ENCODE measurements around the gene IFNK.

The IFNK gene

DNA sequence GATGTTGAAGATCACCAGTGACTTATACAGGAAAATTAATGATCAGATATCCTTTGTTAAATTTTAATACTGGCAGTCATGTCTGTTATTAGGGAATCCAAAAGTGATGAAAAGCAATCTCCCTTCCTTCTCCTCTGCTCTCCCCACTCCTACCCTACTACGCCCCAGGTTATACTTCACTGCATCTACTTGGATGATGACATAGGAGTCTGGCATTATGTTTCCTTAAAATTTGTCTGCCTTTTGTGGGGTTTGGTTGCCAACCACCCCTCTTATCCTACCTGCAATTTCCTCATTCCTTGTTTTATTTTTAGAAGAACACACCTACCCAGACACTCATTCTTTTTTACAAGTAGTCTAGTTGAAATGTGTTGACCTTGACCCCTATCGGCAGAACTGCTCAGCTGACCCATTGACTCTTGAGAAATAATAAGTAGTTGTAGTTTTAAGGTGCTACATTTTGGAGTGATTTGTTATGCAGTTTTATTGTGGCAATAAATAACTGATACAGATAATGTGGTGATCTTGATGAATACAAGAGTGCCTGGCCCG lies 10.6 kb downstream of the IFNK start:
- DNase-seq (ENCODE audit: low read depth, low spot score) = no peak
- H3K4me3 ChIP-seq (ENCODE audit: low read length) = no peak overlapping the region

DNA sequence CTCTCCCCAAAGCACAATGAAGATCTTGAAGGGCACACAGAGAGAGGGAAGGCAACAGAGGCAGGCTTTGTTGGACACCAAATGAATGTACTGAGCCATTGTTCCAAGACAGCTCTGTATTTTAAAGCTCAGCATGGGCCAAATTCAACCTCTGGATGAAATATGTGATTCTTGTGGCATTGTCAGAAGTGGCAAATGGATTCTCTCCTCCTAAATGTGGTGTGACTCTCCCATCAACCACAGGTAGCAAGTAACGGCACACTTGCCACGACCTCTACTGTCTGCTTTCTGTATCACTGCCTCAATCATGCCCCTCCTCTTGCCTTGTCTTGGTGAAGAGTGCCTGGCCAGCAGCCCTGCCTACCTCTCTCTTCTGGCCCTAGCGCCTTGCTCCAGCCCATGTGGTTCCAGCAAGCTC lies 11.6 kb downstream of the IFNK start:
- no peak overlapping the region for H3K4me3 ChIP-seq (ENCODE audit: low read length)
- DNase-seq (ENCODE audit: low read depth, low spot score) = peak; percentile 50

DNA sequence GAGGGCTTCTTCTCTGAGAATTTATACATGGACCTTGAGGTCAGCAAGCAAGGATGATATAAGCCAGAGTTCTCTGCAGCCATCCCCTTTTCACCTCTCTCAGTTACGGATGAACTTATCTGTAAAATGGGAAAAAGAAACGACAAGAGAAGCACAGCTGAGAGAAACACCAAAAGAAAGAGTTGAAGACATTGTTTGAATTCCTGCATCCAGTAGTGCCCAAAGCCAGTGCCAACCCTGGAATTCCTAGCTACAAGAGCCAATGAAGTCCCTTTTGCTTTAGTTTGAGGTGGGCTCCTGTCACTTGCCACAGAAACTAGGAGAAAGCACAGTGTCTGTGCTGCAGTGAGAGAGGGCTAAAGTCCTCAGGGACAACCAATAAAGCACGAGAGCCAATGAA lies 12.1 kb downstream of the IFNK start:
- DNase-seq (ENCODE audit: low read depth, low spot score) = no peak
- H3K4me3 ChIP-seq (ENCODE audit: low read length) = no peak overlapping the region

DNA sequence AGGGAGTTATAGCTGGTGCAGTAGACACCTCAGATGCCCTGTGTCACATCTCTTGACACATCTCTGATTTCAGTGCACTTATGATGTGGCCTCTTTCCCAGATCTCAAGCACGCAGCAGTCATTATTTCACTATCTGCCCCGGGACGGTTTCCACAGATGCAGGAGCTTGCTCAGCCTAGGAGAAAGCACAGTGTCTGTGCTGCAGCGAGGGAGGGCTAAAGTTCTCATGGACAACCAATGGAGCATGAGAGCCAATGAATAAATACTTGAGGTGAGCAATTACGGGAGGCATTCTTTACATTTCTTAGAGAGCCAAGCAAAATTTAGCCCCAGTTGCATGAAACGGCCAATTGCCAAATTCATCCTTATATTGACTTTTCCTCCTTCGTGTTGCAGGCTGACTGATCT lies 12.9 kb downstream of the IFNK start:
- no peak for DNase-seq (ENCODE audit: low read depth, low spot score)

DNA sequence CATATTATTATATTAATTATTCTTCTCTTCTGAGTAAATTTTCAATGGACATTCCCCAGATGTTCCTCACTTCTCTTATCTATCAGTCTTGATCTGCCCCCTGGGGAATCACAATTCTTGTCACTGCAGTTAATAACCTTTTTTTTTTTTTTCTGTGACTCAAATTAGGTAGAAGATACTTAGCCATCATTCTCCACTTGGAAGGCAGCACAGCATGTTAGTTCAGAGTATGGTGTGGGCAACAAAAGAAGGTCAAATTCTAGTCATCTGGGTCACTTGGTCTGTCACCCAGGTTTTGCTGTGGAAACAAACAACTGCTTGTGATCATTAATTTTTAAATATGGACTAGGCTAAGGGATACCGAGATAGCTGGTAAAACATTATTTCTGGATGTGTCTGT lies 13.7 kb downstream of the IFNK start:
- no peak for DNase-seq (ENCODE audit: low read depth, low spot score)
- H3K4me3 ChIP-seq (ENCODE audit: low read length) = no peak overlapping the region

More for the DNA sequence above, 12.9 kb downstream of the IFNK start:
- H3K4me3 ChIP-seq (ENCODE audit: low read length) = no peak overlapping the region

DNA sequence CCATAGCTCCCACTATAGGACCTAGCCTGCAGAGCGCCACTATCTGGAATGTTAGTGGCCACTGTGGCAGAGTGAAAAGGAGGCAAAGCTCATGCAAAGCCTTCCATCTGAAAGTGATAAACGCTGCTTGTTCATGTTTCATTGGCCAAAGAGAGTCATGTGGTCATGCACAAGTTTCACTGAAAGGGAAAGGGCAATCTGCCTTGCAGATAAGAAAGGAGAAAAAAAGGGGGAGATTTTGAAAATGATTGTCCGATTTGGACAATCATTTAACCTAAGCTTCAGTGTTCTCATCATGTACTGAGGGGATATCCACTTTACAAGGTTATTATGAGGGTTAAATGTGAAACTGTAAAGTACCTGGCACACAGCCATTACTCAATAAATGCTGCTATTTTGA lies 14.6 kb downstream of the IFNK start:
- DNase-seq (ENCODE audit: low read depth, low spot score) = no peak
- no peak overlapping the region for H3K4me3 ChIP-seq (ENCODE audit: low read length)

DNA sequence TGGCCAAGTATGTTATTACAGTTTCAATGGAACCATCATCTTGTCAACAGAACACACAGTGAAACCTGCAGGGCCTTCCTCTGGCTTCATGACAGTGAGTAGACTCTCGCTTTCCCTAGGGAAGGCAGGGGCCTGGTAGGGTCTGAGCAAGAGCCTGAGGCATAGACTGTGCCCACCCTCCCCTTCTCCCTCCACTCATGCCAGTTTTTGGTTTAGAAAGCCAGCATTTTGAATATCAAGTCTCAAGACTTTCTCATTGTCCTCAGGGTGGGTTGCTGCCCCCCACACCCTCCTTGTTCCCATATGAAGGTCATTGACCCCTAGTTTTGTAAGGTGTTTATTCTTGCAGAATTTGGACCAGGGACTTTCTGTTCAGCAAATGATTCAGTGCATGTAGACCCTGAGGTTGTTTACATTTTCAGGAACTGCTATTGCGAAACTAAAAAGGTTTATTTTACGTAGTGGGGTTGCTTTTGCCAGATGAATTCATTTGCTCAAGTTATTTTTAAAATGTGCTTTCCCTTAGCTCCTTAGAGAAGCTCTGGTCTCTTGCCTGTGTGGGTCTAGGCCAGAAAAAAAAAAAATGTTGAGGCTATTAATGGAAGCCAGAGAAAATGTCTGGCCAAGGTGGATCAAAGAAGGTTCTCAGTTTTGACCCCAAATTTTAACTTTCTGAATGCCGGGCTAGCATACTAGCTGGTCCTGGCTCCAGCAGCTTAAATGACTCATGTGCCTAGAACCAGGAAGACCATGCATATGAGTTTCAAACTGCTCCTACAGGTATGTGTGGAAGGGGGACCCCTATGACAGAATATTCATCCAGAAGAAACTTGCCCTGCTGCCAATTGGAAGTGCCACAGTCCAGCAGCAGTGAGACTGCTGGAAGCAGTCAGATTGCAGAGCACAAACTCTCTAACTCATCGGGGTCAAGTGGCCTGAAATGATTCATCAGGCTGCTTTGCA lies 15.7 kb downstream of the IFNK start:
- DNase-seq (ENCODE audit: low read depth, low spot score) = no peak
- no peak overlapping the region for H3K4me3 ChIP-seq (ENCODE audit: low read length)

DNA sequence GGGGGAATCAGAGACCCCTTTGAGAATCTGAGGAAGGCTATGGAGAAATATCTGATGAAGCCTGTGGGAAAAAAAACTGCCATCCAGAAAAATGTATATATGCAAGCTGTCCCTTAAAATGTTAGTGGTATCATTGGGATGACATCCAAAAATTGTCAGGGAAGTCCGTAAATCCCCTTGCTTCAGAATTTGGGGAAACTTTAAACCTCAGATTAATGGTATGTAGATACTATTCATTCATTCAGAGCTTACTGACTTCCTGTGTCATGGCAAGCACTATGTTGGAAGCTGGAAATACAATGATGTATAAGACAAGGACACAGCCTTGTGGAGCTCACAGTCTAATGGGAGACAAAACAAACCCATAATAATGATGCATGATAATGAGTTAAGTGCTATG lies 16.4 kb downstream of the IFNK start:
- H3K4me3 ChIP-seq (ENCODE audit: low read length) = no peak overlapping the region
- DNase-seq (ENCODE audit: low read depth, low spot score) = no peak

DNA sequence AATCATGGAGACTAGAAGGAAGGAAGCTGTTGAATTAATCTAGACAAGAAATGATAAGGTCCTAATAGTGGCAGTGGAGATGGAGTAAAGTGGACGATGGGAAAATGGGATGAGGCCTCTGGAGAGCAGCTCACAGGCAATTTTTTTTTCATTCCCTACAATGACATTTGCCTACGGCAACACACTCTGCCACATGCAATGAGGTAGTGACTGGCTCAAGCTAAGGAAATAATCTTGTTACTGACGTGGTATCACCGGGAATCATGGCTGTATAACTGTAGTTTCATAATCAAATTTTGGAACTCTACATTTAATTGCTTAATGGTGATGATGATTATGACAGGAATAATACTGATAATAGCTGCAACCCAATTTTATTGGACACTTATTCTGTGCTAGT lies 17.6 kb downstream of the IFNK start:
- H3K4me3 ChIP-seq (ENCODE audit: low read length) = no peak overlapping the region
- DNase-seq (ENCODE audit: low read depth, low spot score) = no peak

DNA sequence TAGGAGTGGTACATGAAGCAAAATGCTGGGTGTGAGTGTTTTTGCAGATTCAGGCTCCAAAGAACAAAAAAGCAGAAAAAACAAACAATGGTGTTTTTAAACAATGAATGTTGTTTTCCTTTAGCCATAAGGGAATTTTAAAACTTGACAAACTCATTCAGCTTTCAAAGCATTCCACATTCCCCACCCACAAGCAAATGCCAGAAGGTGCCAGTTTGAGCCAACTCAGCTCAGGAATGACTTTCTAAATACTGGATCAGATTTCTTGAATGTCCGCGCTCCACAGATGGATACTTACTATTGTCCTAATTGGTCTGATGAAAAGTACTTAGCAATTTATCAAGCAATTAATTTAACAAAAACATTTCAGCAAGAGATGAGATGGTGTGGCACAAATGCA lies 18.4 kb downstream of the IFNK start:
- no peak for DNase-seq (ENCODE audit: low read depth, low spot score)
- no peak overlapping the region for H3K4me3 ChIP-seq (ENCODE audit: low read length)

DNA sequence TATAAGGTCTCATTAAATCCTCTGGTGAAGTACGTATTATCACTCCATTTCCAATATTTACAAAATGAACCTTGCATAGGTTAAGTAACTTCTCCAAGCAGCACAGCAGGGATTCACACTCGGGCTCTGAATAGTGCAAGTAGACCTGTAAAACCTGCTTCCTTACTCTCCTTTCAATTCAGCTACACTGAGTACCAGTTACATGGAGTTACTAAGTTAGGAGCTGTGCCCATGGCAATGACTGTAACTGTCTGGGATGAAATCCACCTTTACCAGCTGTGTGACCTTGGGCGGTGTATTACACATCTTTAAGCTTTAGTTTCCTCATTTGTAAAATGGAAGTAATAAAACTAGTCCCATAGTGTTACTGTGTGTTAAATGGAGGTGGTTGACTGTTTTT lies 21.4 kb downstream of the IFNK start:
- DNase-seq (ENCODE audit: low read depth, low spot score) = no peak

DNA sequence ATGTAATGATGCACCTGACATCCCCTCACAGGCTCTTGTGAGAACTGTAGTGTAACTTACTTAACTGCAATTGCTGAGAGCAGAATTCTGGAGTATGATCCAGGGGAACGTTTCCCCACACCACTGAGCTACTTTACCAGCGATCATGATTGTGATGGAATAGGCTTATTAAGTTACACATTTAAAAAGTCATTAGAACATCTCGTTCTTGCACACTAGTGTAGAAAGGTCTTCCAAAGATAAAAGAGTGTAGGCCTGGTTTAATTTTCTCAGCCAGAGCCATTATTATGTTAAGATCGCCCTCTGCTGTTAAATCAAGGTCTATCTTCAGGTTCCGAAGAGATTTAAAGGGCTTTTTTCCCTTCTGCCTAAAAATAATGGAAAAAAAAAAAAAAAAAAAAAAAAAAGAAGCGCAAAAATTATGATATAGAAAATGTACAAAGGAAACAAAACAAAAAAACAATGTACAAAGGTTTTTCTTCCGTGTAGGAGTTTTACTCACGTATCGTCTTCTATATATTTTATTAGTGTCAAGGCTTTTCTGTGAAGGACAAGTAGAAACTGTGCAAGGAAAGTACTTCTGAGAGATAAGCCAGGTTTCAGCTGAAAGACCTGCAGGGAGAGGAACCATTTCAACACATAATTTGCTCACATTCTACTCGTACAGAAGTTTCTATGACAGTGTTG lies 24.1 kb downstream of the IFNK start:
- H3K4me3 ChIP-seq (ENCODE audit: low read length) = no peak overlapping the region
- no peak for DNase-seq (ENCODE audit: low read depth, low spot score)

More for the DNA sequence above, 21.4 kb downstream of the IFNK start:
- no peak overlapping the region for H3K4me3 ChIP-seq (ENCODE audit: low read length)

DNA sequence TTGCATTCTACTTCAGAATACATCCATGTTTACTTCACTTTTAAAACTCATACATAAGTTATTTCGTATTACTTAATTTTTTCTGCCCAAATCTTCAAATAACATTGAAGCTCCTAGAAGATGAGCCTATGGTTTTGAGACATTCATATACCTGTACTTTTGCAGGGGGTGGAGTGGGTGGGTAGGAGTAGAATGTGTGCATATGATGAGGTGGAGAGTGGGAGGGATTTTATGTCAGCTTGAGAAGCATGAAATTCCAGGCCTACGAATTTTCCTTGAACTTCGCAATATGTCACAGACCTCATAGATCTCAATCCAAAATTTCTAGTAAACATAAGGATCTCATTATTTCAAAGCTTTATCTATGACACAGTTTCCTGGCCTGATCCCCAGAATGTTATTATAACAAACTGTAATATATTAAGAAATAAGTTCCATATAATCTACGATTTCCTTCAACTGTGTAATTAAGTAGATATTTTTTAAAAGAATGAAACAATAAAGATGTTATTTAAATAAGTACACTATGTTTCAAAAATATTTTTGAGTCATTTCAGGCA lies 25.2 kb downstream of the IFNK start:
- DNase-seq (ENCODE audit: low read depth, low spot score) = no peak
- H3K4me3 ChIP-seq (ENCODE audit: low read length) = no peak overlapping the region

DNA sequence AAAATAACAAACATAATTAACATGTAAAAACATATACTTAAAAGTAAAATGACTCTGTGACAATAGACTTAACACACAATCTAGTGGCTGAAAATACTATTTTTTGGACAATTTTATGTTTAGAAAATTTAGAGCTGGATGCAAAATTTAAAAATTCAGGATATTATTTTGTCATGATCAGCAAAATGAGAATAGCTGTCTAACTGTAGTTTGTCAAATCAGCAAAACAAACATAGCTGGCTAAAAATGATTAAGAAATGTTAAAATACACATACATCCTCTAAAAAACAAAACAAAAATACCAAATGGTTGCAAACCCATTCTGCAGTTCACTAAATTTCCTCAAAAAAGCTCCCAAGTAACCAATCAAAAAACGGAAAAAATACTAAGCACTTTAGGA lies 30.6 kb downstream of the IFNK start:
- no peak overlapping the region for H3K4me3 ChIP-seq (ENCODE audit: low read length)
- DNase-seq (ENCODE audit: low read depth, low spot score) = no peak

DNA sequence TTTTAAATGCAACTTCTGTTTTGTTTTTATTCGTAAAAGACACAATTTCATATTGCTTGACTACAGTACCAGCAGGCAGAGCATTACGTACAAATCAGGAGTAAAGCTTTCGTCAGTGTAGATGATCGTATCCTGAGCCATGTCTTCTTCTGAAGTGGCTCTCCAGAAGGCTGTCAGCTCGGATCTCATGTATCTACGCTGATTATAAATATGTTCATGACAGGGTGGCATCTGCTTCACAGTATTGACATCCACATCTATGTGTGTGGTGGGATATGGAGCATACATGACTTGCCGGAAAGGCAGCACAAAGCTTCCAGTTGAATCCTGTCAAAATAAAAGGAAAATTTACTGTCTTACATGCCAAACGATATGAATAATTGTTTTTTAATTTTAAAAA lies 32.4 kb downstream of the IFNK start:
- no peak for DNase-seq (ENCODE audit: low read depth, low spot score)
- no peak overlapping the region for H3K4me3 ChIP-seq (ENCODE audit: low read length)

DNA sequence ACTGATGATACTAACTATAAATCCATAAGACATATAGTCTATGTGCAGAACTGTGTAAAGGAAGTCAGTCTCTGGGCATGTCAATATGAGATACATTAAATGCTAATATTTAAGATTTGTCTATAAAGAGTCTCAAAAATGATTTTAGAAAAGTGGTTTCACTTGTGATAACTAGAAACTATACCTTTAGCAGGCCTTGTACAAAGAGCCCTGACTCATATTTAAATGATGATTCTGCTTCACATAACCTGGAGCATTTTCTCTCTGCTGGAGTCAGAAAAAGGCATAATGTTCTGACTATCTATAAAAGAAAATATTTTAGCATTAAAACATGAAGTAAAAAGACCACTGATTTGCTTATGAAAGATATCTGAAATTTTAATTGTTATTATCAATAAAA lies 34.2 kb downstream of the IFNK start:
- no peak overlapping the region for H3K4me3 ChIP-seq (ENCODE audit: low read length)
- DNase-seq (ENCODE audit: low read depth, low spot score) = no peak

DNA sequence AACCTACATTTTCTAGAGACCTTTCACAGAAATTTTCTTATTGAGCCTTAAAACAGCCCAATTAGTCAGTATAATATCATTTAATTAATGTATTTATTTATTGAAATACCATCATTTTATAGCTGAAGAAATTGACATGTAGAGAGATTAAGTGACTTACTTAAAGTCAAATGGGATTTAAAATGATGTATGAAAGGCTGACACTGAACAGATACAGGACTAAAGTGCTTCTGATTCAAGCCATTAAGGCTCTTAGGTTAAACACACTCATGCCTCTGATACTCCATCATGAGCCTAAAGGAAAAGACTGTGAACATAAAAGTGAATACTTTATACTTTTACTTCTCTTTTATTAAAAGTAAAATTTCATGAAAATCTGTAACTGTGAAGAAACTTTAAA lies 36.4 kb downstream of the IFNK start:
- no peak overlapping the region for H3K4me3 ChIP-seq (ENCODE audit: low read length)
- no peak for DNase-seq (ENCODE audit: low read depth, low spot score)

DNA sequence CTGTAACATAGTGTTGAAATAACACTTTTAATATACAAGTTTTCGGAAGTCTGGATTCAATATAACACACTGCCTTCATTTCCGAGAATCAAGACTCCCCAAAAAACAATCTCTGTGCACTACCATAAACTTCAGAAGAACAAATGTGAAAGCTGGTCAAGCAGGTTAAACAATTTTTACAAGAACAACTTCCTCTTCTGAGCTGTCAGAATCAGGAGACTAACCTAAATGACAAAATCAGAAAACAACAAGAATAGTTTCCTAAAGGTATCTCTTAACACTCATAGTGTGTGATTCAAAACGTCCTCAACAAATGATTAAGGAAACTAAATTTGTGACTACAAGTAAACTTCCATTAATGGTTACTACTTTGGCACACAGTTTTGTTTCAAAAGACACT lies 37.6 kb downstream of the IFNK start:
- DNase-seq (ENCODE audit: low read depth, low spot score) = no peak
- no peak overlapping the region for H3K4me3 ChIP-seq (ENCODE audit: low read length)

DNA sequence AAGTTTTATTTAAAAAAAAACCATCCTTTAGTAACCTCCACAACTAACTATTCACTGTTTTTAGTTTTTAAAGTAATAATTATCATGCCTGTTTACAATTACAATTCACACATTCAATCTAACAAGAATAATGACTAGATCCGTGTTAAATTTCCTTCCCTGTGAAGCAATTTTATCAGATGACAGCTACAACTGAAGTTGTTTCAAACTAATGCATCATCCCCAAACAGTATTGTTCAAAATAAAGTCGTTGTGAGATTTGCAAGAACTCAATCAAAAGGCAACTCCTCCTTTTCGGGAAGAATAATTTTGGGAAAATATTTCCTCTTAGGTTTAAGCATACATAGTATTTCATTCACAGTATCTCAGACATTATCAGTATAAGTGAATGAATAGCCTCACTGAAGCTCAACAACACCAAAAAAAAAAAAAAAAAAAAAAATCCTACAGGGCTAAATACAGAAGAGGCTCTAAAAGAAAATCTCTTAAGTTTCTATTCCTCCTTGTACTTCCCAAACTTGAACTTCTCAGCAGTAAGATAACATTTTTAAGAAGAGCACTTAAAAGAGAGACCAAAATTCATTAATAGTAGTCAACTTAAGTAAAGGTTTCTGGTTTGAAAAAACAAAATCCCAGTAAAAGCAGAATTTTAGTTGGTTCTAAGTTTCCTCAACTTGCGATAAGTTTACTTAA lies 39.8 kb downstream of the IFNK start:
- no peak for DNase-seq (ENCODE audit: low read depth, low spot score)
- H3K4me3 ChIP-seq (ENCODE audit: low read length) = no peak overlapping the region
